CD4-positive, CD25-positive, alpha-beta regulatory T cell (primary cell): ENCODE measurements around the gene TLE4. TPM values are rescaled to one million over a fixed set of nuclear protein-coding genes. Genes with fewer than 3 reads are reported as not detected.

Experiments used
- ATAC-seq, 2 donors: fragments of 150-1000 bp; cut with Tn5 transposase; one replicate each; pipeline ENCODE4 v1.10.0; 2021; ENCODE audit warnings: low read depth in 2 of 2, moderate number of reproducible peaks in 2 of 2, moderate library complexity in 1 of 2
- DNase-seq, 3 donors: peaks; one replicate each; pipeline versions ENCODE4 v3.0.0 to v3.0.0-alpha.2; 2012 to 2022; ENCODE audit warnings: mixed read lengths in 1 of 3
- H3K27ac ChIP-seq: one replicate; pipeline ENCODE4 v1.7.0; 2013; ENCODE audit warnings: mild to moderate bottlenecking, low read length; ENCODE audit not compliant: insufficient read depth, poor library complexity, severe bottlenecking
- H3K27me3 ChIP-seq: one replicate; pipeline ENCODE4 v1.7.0; 2013; ENCODE audit warnings: low read length; ENCODE audit not compliant: control insufficient read depth, insufficient read depth
- H3K36me3 ChIP-seq: one replicate; pipeline ENCODE4 v1.7.0; 2013; ENCODE audit warnings: mild to moderate bottlenecking, low read length, moderate library complexity; ENCODE audit not compliant: control insufficient read depth, insufficient read depth
- H3K4me1 ChIP-seq: 2 replicates; pipeline ENCODE4 v1.7.0; 2013; ENCODE audit warnings: mild to moderate bottlenecking, low read length; ENCODE audit not compliant: insufficient read depth, control insufficient read depth, poor library complexity, severe bottlenecking
- H3K4me3 ChIP-seq: one replicate; pipeline ENCODE4 v1.7.0; 2013; ENCODE audit warnings: low read depth, mild to moderate bottlenecking, low read length, moderate library complexity
- H3K9me3 ChIP-seq, 2 experiments: 1 replicate in 1 of 2; 2 replicates in 1 of 2; pipeline ENCODE4 v1.7.0; 2013; ENCODE audit warnings: low read length in 2 of 2, mild to moderate bottlenecking in 1 of 2, moderate library complexity in 1 of 2; ENCODE audit not compliant: control insufficient read depth in 2 of 2
- H3K27ac Mint-ChIP-seq, 3 donors: one replicate each; pipeline ENCODE4 v1.8.0; 2020 to 2022; ENCODE audit warnings: mild to moderate bottlenecking in 3 of 3, mixed read lengths in 3 of 3, moderate library complexity in 2 of 3
- H3K27me3 Mint-ChIP-seq: one replicate; pipeline ENCODE4 v1.8.0; 2022; ENCODE audit warnings: mild to moderate bottlenecking, mixed read lengths
- H3K36me3 Mint-ChIP-seq: one replicate; pipeline ENCODE4 v1.8.0; 2020; ENCODE audit warnings: mixed read lengths
- H3K4me1 Mint-ChIP-seq, 4 donors: one replicate each; pipeline ENCODE4 v1.8.0; 2020 to 2022; ENCODE audit warnings: mixed read lengths in 4 of 4, mild to moderate bottlenecking in 1 of 4
- H3K4me3 Mint-ChIP-seq, 4 donors: one replicate each; pipeline ENCODE4 v1.8.0; 2020 to 2022; ENCODE audit warnings: mild to moderate bottlenecking in 4 of 4, mixed read lengths in 4 of 4, moderate library complexity in 3 of 4
- H3K9me3 Mint-ChIP-seq, 7 donors: one replicate each; pipeline ENCODE4 v1.8.0; 2020 to 2022; ENCODE audit warnings: mixed read lengths in 7 of 7, mild to moderate bottlenecking in 3 of 7, moderate library complexity in 2 of 7
- polyA plus RNA-seq, 4 donors: library from polyadenylated mRNA; unstranded; fragments of 300-500 nt; fragmentation: Illumina TruSeq; gene quantifications; one replicate each; pipeline ENCODE4 v1.2.3, GENCODE V29; 2021
- total RNA-seq: library from RNA; stranded (reverse); gene quantifications from one replicate; pipeline ENCODE4 v1.2.3, GENCODE V29; 2022

The TLE4 gene
- total and polyA plus RNA-seq, 5 donors from 2014 or later, result 16.2 to 127 (median 24.0) TPM

DNA sequence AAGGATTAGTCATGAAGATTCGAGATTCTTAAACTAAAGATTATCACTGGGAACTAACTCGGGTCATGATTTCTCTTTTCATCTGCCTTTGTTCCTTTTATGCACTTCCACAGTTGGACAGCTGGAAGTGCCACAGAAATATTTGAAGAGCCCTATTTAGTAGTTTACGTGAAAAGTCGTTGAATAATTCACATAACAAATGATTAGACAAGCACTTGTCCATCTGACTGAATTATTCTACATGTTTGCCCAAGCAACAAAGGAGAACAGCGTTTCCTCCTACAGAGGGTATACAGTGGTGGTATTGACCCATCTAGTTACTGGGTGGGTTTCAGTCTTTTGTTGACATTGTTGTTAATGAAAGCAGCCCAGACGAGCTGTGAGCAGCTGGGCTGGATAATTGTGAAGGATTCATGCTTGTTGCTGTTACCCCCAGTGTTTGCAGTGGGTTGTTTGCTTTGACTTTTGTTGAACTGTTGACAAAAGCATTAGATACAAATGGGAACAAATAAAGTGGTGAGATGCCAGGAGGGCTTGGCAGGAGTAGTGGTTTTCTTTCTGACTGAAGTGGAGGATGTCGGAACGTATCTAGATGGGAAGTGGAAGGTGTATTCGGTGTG, 96.2 kb downstream of the TLE4 start:
- no peak overlapping the region for H3K4me3 Mint-ChIP-seq
- Histone ChIP-seq H3K36me3 (peaks cover 9% of the 10 kb centered on the region), H3K9me3 (no peaks in the 10 kb centered on the region), H3K4me1 (peaks cover under 1% of the 10 kb centered on the region), H3K4me3 (no peak overlapping the region), H3K27me3 (no peaks in the 10 kb centered on the region), H3K27ac (no peak overlapping the region)
- H3K9me3 Mint-ChIP-seq, result peaks cover 0 to 3% (median 0%) of the 10 kb centered on the region in 7 donors
- H3K4me1 Mint-ChIP-seq, result peaks cover 36 to 50% (median 45%) of the 10 kb centered on the region in 4 donors
- DNase-seq (no peak), ATAC-seq (no peak)
- no peak overlapping the region for H3K27ac Mint-ChIP-seq
- H3K36me3 Mint-ChIP-seq, result peaks cover 30% of the 10 kb centered on the region
- H3K27me3 Mint-ChIP-seq, result no peaks in the 10 kb centered on the region

DNA sequence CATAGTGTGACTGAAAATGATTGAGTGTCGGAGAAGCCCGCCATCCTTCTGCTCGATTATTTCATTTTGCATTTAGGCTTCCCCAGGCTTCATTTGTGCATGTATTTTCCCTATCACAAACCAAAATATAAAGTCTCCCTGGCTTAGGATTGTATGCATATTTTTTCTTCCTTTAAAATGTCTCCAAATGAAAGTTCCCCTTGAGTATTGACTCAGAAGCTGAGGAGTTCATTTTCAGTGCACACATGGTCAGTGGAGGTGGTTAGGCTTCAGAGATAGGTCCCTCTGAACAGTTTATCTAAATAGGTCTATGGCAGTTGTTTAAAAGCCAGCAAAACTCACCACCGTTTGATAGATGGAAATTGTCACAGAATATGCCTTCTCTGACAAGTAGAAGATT, 97.2 kb downstream of the TLE4 start:
- no peaks in the 10 kb centered on the region for H3K9me3 ChIP-seq
- H3K36me3 ChIP-seq, result peaks cover 9% of the 10 kb centered on the region
- H3K27ac ChIP-seq, result no peak overlapping the region
- Mint-ChIP-seq H3K4me3 (no peak overlapping the region), H3K27ac (peak overlapping the region in 1 of 3 donors; percentile 16), H3K4me1 (peaks cover 38 to 58% (median 47%) of the 10 kb centered on the region in 4 donors), H3K27me3 (no peaks in the 10 kb centered on the region), H3K9me3 (peaks cover 0 to 3% (median 0%) of the 10 kb centered on the region in 7 donors), H3K36me3 (peaks cover 33% of the 10 kb centered on the region)
- no peak overlapping the region for H3K4me3 ChIP-seq
- H3K4me1 ChIP-seq, result peaks cover 10% of the 10 kb centered on the region
- H3K27me3 ChIP-seq, result no peaks in the 10 kb centered on the region
- no peak for ATAC-seq
- no peak for DNase-seq

DNA sequence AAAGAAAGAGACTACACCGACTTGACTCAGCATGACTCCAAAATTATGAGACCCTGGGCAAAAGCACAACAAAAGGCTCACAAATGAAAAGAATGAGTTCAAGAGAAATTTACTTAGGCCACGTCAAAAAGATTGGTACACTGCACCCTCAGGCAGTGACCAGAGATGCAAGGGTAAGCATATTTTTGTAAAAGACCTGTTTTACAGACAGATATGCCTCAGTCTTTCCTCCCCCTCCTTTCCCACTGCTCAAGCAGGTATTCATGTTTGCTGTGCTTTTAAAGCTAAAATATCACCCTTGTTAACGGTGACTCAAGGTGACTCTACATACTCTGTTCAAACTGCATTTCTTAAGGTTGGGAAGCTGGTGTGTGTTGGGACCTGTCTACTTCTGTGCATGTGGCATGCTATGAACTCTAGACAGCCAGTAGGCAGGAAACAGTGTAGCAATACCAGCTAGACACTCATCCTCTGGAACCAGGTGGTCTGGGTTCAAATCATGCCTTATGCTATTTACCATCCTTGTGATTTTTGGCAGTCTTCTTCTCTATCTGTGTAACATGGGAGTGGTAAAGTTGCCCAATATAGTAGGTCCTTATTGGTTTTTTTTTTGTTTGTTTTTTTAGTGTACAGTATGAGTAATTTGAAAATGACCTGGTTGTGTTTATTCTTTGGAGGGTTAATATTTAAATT, 98.7 kb downstream of the TLE4 start:
- Histone ChIP-seq H3K36me3 (peaks cover 12% of the 10 kb centered on the region), H3K4me3 (no peak overlapping the region), H3K27me3 (no peaks in the 10 kb centered on the region), H3K4me1 (peaks cover 12% of the 10 kb centered on the region), H3K27ac (no peak overlapping the region), H3K9me3 (no peaks in the 10 kb centered on the region)
- Mint-ChIP-seq H3K27me3 (no peaks in the 10 kb centered on the region), H3K9me3 (peaks cover 0 to 3% (median 0%) of the 10 kb centered on the region in 7 donors), H3K36me3 (peaks cover 30% of the 10 kb centered on the region), H3K4me3 (no peak overlapping the region), H3K4me1 (peaks cover 45 to 56% (median 51%) of the 10 kb centered on the region in 4 donors), H3K27ac (peak overlapping the region in 1 of 3 donors; percentile 81)
- DNase-seq (no peak), ATAC-seq (no peak)

DNA sequence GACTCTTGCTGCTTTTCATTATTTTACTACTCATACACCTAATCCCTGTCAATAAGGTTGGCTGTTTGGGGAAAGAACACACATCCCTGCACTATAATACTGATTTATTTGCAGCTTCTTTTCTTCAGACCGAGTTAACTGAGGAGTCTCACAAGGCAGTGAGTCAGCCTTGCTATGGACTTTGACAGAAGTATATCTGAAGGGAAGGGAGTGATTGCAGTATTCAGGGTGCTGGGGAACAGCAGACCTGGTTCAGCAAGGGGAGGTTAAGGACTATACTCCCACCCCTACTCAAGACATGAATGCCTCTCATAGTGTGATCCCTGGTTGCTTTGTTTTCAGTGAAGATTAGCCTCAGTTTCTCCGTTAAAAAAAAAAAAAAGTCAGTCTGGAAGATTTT, 99.8 kb downstream of the TLE4 start:
- ATAC-seq (no peak), DNase-seq (no peak)
- Mint-ChIP-seq H3K4me3 (no peak overlapping the region), H3K27me3 (no peaks in the 10 kb centered on the region), H3K36me3 (peaks cover 33% of the 10 kb centered on the region), H3K9me3 (peaks cover 0 to 3% (median 0%) of the 10 kb centered on the region in 7 donors), H3K4me1 (peaks cover 42 to 52% (median 48%) of the 10 kb centered on the region in 4 donors), H3K27ac (no peak overlapping the region)
- H3K36me3 ChIP-seq, result peaks cover 12% of the 10 kb centered on the region
- H3K4me1 ChIP-seq, result peaks cover 12% of the 10 kb centered on the region
- no peak overlapping the region for H3K27ac ChIP-seq
- no peaks in the 10 kb centered on the region for H3K9me3 ChIP-seq
- no peaks in the 10 kb centered on the region for H3K27me3 ChIP-seq
- no peak overlapping the region for H3K4me3 ChIP-seq

DNA sequence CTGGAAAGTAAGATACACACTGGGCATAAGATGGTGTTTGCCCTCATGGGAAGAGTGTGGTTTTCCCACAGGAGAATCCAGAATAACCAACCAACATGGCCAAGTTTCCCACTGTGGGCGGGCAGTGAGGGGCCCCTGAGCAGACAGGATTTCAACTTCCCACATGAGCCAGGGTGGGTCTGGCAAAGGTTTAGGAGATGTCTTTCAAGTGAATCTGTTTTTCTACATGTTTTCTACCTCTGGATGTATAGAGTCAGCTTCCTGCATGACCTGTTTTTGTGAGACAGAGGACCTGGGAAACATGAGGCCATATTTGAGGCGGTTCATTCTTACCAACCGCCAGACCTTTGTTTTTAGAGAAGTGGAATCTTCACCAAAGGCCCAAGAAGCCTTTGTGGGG, 100.5 kb downstream of the TLE4 start:
- ATAC-seq, result no peak
- Mint-ChIP-seq H3K36me3 (peaks cover 33% of the 10 kb centered on the region), H3K9me3 (peaks cover 0 to 3% (median 0%) of the 10 kb centered on the region in 7 donors), H3K4me3 (no peak overlapping the region), H3K27me3 (no peaks in the 10 kb centered on the region), H3K27ac (no peak overlapping the region), H3K4me1 (peaks cover 42 to 56% (median 52%) of the 10 kb centered on the region in 4 donors)
- DNase-seq, result no peak
- H3K9me3 ChIP-seq, result no peaks in the 10 kb centered on the region
- no peak overlapping the region for H3K27ac ChIP-seq
- H3K4me3 ChIP-seq, result no peak overlapping the region
- H3K4me1 ChIP-seq, result peaks cover 12% of the 10 kb centered on the region
- H3K36me3 ChIP-seq, result peaks cover 12% of the 10 kb centered on the region
- no peaks in the 10 kb centered on the region for H3K27me3 ChIP-seq

DNA sequence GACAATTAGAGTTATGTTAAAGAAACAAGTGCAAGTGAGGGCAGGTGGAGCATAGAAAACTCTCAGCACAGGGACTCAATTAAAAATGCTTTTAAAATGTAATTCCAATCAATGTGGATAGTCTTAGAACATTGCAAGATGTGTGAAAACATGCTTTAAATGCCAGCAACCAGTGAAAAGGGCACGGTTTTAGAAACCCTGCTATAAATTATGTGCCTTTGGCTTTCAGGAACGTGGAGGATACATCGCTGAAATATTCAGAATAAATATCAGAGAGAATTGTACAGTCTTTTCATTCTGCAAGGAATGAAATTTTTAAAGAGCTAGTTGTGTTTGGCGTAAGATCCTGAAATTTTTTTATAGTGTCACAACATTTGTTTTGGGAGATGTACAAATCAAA, 101.1 kb downstream of the TLE4 start:
- peak overlapping the region in 1 of 3 donors; percentile 6 for H3K27ac Mint-ChIP-seq
- no peak overlapping the region for H3K4me3 Mint-ChIP-seq
- H3K27me3 ChIP-seq, result no peaks in the 10 kb centered on the region

DNA sequence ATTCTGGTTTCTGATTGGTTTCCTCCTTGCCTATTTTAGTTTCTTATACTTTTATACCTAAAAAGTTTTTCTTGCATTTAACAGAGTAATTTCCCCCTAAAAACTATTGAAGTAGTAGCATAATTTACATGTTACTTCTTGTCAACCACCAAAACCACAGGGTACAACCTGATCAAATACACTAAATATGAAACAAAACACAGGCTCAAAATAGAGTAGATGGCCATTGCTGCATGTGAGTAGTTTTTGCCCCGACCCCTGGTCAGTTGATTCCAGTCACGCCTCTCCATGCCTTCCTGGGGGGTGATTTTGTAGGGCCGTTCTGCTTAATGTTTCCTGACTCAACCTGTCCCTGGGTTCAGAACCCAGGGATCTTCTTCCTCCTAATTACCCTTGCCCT, 101.8 kb downstream of the TLE4 start:
- H3K36me3 Mint-ChIP-seq, result peaks cover 36% of the 10 kb centered on the region
- no peak overlapping the region for H3K4me3 ChIP-seq
- H3K4me1 Mint-ChIP-seq, result peaks cover 37 to 53% (median 52%) of the 10 kb centered on the region in 4 donors

More for the DNA sequence above, 101.1 kb downstream of the TLE4 start:
- no peaks in the 10 kb centered on the region for H3K9me3 ChIP-seq
- Mint-ChIP-seq H3K27me3 (no peaks in the 10 kb centered on the region), H3K4me1 (peaks cover 42 to 58% (median 53%) of the 10 kb centered on the region in 4 donors), H3K36me3 (peaks cover 38% of the 10 kb centered on the region), H3K9me3 (peaks cover 0 to 3% (median 0%) of the 10 kb centered on the region in 7 donors)
- ATAC-seq, result no peak
- DNase-seq, result no peak
- no peak overlapping the region for H3K27ac ChIP-seq
- peaks cover 12% of the 10 kb centered on the region for H3K36me3 ChIP-seq
- no peak overlapping the region for H3K4me3 ChIP-seq
- peaks cover 12% of the 10 kb centered on the region for H3K4me1 ChIP-seq

More for the DNA sequence above, 101.8 kb downstream of the TLE4 start:
- H3K27ac ChIP-seq, result no peak overlapping the region
- peaks cover 12% of the 10 kb centered on the region for H3K4me1 ChIP-seq
- Mint-ChIP-seq H3K9me3 (peaks cover 0 to 3% (median 0%) of the 10 kb centered on the region in 7 donors), H3K4me3 (no peak overlapping the region), H3K27me3 (no peaks in the 10 kb centered on the region), H3K27ac (peak overlapping the region in 1 of 3 donors; percentile 77)
- H3K27me3 ChIP-seq, result no peaks in the 10 kb centered on the region
- H3K9me3 ChIP-seq, result no peaks in the 10 kb centered on the region
- ATAC-seq (no peak), DNase-seq (no peak)
- peaks cover 12% of the 10 kb centered on the region for H3K36me3 ChIP-seq
